NCI-H2029 treated with DMSO at 0.1 percent for 48 hours (cell line): ENCODE data around the gene LNP1.
"Not testable (repeated sequence)": the region's sequence is repeated elsewhere in the genome, so short reads cannot be mapped to it uniquely, and the experiment has no call there.

ENCODE experiments used
- DNase-seq: peaks from one replicate; lab custom pipeline; 2025; lab: John Stamatoyannopoulos, UW

LNP1 gene

GRCh38 chr3:100478521-100478920 is 77.2 kb downstream of the LNP1 start:
- DNase-seq = not testable (repeated sequence)

GRCh38 chr3:100480081-100480480 is 78.7 kb downstream of the LNP1 start:
- DNase-seq = no peak

GRCh38 chr3:100482176-100482575 is 80.8 kb downstream of the LNP1 start:
- DNase-seq = no peak

GRCh38 chr3:100483529-100483928 is 82.2 kb downstream of the LNP1 start:
- no peak for DNase-seq

- no peak for DNase-seq
Measured at GRCh38 chr3:100486808-100487207, 85.5 kb downstream of the LNP1 start.

- DNase-seq = no peak
Measured at GRCh38 chr3:100489118-100489517, 87.8 kb downstream of the LNP1 start.

GRCh38 chr3:100492059-100493006 is 91.0 kb downstream of the LNP1 start, which contains the start of gene TMEM45A:
TSS of gene TMEM45A (plus strand) at chr3:100492619. CDS start at chr3:100555212, 62,593 bp downstream.
- peak; percentile 49 for DNase-seq

- no peak for DNase-seq
Measured at GRCh38 chr3:100496711-100497261, 95.4 kb downstream of the LNP1 start.

- no peak for DNase-seq
Measured at GRCh38 chr3:100499651-100500050, 98.3 kb downstream of the LNP1 start.

GRCh38 chr3:100500320-100500880 is 99.1 kb downstream of the LNP1 start:
- no peak for DNase-seq

- no peak for DNase-seq
Measured at GRCh38 chr3:100503448-100503847, 102.1 kb downstream of the LNP1 start.
